ENCODE data around the gene H1-8. TPM values are rescaled to one million over a fixed set of nuclear protein-coding genes. Genes with fewer than 3 reads are reported as not detected.

Gene H1-8
- total RNA-seq, 1 donor from 2014 or later: not detected

DNA sequence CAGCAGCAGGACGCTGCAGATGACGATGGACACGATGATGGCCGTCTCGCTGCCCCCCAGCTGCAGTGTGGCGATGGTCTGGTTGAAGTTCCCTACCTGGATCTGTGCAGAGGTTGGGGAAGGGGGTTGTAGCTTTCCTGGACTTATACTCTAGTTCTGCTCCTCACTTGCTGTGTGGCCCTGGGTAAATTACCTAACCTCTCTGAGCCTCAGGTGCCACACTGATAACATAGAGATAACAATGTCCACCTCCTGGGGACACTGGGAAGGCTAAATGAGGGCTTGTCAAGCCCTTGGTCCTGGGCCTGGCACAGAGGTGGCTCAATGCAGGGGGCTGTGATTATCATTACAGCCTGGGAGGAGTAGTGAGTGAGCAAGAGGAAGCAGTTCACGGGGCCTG lies 26.9 kb downstream of the H1-8 start:
- H3K36me3 ChIP-seq: peaks cover 81 to 96% of the 10 kb centered on the region in 2 donors
- no peak overlapping the region for H3K4me3 ChIP-seq
- H3K9me3 ChIP-seq: no peaks in the 10 kb centered on the region
- intact Hi-C loops (cut with DNase I): no loop called here
- no peaks in the 10 kb centered on the region for H3K27me3 ChIP-seq
- TF ChIP-seq, protein P1, sequence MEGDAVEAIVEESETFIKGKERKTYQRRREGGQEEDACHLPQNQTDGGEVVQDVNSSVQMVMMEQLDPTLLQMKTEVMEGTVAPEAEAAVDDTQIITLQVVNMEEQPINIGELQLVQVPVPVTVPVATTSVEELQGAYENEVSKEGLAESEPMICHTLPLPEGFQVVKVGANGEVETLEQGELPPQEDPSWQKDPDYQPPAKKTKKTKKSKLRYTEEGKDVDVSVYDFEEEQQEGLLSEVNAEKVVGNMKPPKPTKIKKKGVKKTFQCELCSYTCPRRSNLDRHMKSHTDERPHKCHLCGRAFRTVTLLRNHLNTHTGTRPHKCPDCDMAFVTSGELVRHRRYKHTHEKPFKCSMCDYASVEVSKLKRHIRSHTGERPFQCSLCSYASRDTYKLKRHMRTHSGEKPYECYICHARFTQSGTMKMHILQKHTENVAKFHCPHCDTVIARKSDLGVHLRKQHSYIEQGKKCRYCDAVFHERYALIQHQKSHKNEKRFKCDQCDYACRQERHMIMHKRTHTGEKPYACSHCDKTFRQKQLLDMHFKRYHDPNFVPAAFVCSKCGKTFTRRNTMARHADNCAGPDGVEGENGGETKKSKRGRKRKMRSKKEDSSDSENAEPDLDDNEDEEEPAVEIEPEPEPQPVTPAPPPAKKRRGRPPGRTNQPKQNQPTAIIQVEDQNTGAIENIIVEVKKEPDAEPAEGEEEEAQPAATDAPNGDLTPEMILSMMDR (IDR thresholded peaks at IDR 0.05): no peak
- H3K4me1 ChIP-seq: peaks cover 0 to 4% of the 10 kb centered on the region in 2 donors
- H3K27ac ChIP-seq: no peak overlapping the region
- DNase-seq (ENCODE audit: low spot score in 2 of 2): no peak

DNA sequence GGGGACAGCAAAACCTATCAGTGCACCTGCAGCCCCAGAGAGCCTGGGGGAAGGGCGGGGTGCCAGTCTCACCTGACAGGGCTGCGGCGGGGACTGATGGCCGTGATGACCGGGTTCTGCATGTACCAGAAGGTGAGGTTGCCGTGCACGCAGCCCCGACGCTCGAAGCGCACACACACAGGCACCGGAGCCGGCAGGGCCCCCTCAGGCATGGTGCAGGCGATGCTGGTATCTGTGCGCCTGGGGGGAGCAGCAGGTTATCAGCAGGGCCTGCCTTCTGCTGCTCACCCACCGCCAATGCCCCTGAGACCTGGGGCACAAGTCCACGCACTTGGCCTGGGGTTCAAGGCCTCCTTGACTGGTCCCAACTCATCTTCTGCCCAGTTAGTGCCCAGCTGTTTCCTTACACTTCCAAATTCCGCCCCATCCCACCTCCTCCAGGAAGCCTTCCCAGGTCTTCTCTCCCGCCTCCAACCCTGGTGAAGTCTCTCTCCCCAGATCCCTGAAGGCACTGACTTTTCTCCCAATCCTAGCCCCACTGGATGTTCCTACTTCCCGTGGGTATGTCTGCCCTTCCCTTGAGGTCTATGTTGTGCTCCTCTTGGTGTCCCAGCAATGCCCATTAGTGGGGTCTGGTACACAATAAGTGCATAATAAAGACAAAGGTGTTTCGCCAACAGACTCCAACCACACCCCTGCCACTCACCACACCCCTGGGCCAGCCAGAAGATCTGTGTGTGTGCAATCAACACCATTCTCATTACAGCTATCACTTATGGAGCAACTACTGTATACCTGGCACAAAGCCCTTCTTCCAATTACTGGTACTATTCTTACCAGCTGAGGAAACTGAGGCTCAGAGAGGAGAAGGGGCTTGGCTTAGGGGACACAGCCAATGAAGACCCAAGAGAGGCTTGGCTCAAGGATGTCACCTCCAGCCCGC lies 28.9 kb downstream of the H1-8 start:
- H3K4me1 ChIP-seq: no peaks in the 10 kb centered on the region
- no peaks in the 10 kb centered on the region for H3K9me3 ChIP-seq
- H3K36me3 ChIP-seq: peaks cover 84 to 97% of the 10 kb centered on the region in 2 donors
- TF ChIP-seq, protein P1 (IDR thresholded peaks at IDR 0.05): no peak
- H3K27ac ChIP-seq: no peak overlapping the region
- DNase-seq (ENCODE audit: low spot score in 2 of 2): no peak
- H3K27me3 ChIP-seq: no peaks in the 10 kb centered on the region
- no peak overlapping the region for H3K4me3 ChIP-seq
- intact Hi-C loops (cut with DNase I): no loop called here

DNA sequence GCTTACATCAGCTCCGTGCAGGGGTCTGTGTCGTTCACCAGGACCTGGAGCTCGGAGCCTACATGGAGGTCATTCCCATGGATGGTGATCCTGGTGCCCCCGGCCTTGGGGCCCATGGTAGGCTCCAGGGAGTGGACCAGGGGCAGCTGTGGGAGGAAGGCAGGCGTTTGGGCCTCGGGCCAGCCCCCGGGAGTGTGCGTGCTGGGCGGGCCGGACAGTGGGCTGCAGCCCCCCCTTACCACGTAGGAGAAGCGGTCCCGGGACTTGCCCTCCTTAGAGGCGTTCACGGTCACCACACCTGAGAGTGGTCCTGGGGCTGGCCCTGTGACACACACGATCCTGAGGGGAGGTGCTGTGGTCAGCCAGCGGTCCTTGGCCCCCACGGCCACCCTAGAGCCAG lies 29.6 kb downstream of the H1-8 start:
- Histone ChIP-seq H3K36me3 (peaks cover 84 to 97% of the 10 kb centered on the region in 2 donors), H3K27ac (no peak overlapping the region), H3K4me1 (no peaks in the 10 kb centered on the region), H3K4me3 (no peak overlapping the region), H3K27me3 (no peaks in the 10 kb centered on the region), H3K9me3 (no peaks in the 10 kb centered on the region)
- DNase-seq (ENCODE audit: low spot score in 2 of 2): no peak
- TF ChIP-seq, protein P1 (IDR thresholded peaks at IDR 0.05): no peak
- intact Hi-C loops (cut with DNase I): no loop called here

DNA sequence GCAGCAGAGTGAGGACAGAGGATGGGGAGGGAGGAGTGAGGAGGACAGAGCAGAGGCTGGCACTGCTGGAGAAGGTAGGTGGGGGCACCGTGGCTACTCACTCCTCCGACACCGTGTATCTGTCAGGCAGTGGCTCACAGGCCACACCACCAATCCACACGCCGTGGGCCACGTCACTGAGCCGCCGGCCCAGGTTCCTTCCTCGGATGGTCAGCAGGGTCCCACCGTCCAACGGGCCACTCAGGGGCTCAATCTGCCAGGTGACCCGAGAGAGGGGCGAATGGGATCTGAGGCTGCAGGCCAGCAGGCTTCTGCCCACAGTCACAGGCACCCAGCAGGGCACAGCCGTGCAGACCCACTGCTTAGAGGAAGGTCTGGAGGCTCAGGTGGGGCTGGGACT lies 30.5 kb downstream of the H1-8 start:
- intact Hi-C loops (cut with DNase I): no loop called here
- Histone ChIP-seq H3K9me3 (no peaks in the 10 kb centered on the region), H3K4me1 (no peaks in the 10 kb centered on the region), H3K4me3 (no peak overlapping the region), H3K36me3 (peaks cover 90 to 97% of the 10 kb centered on the region in 2 donors), H3K27ac (no peak overlapping the region), H3K27me3 (no peaks in the 10 kb centered on the region)
- TF ChIP-seq, protein P1 (IDR thresholded peaks at IDR 0.05): no peak
- DNase-seq (ENCODE audit: low spot score in 2 of 2): no peak

DNA sequence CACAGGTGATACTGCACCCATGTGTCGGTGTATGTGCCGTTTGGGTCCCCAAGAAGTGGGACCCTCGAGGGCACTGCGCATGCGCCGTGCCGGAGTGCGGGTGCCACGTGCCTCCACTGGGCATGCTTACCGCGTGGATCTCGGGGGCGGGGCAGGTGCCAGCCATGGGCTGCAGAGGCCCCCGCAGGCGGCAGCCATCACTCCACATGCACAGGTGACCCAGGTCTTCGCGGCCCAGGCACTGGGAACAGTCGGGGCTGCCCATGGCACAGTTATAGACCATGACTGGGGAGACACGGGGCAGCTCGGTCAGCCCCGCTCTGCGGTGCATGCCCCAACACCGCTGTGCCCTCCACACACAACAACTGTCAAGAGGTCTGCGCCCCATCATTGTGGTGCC lies 31.2 kb downstream of the H1-8 start:
- DNase-seq (ENCODE audit: low spot score in 2 of 2): no peak
- TF ChIP-seq, protein P1 (IDR thresholded peaks at IDR 0.05): no peak
- Histone ChIP-seq H3K4me1 (no peaks in the 10 kb centered on the region), H3K27me3 (no peaks in the 10 kb centered on the region), H3K9me3 (no peaks in the 10 kb centered on the region), H3K36me3 (peaks cover 90 to 93% of the 10 kb centered on the region in 2 donors), H3K27ac (no peak overlapping the region), H3K4me3 (no peak overlapping the region)
- intact Hi-C loops (cut with DNase I): no loop called here
